Measurements from ENCODE around the gene NRG2. TPM values are rescaled to one million over a fixed set of nuclear protein-coding genes. Genes with fewer than 3 reads are reported as not detected.
A peak's percentile ranks its signal among the peaks of the same experiment; 100 is the strongest.

Gene NRG2
- total RNA-seq, 1 experiment from 2014 or later: 0.59 TPM

- TF ChIP-seq CTCF (IDR thresholded peaks at IDR 0.05; ENCODE audit: insufficient read depth in 1 of 2, low read depth in 1 of 2, low read length in 1 of 2, severe bottlenecking in 1 of 2, unreplicated experiment in 1 of 2): no peak
These were observed 134.3 kb downstream of the NRG2 start for GRCh38 chr5:139908749-139909148.

GRCh38 chr5:139906661-139907060 lies 136.4 kb downstream of the NRG2 start:
- Histone ChIP-seq H3K4me1 (peaks cover 25% of the 10 kb centered on the region), H3K27me3 (replicated peaks; ENCODE audit: control insufficient read depth, insufficient read depth, low read length) (peaks cover 7% of the 10 kb centered on the region), H3K4me3 (ENCODE audit: low read depth, low read length) (no peak overlapping the region), H3K36me3 (ENCODE audit: control insufficient read depth, insufficient read depth, low read length) (no peaks in the 10 kb centered on the region), H3K9me3 (no peaks in the 10 kb centered on the region)
- ChIA-PET CTCF (no interaction called here), POLR2A (no interaction called here)
- BruUV-seq (replicated peaks): no TSS peak
- H3K4me3 Mint-ChIP-seq (ENCODE audit: unreplicated experiment): no peak overlapping the region
- H3K27ac Mint-ChIP-seq (ENCODE audit: unreplicated experiment): no peak overlapping the region
- DNase-seq: no peak
- intact Hi-C loops (cut with micrococcal nuclease; ENCODE audit: unreplicated experiment): no loop called here
- no peaks in the 10 kb centered on the region for H3K4me1 Mint-ChIP-seq (ENCODE audit: low read depth, unreplicated experiment)
- no peaks in the 10 kb centered on the region for H3K9me3 Mint-ChIP-seq (ENCODE audit: unreplicated experiment)
- H3K27me3 Mint-ChIP-seq (ENCODE audit: insufficient read depth, unreplicated experiment): peaks cover 13% of the 10 kb centered on the region
- H3K36me3 Mint-ChIP-seq (ENCODE audit: insufficient read depth, unreplicated experiment): no peaks in the 10 kb centered on the region
- no peak for TF ChIP-seq CTCF (IDR thresholded peaks at IDR 0.05; ENCODE audit: insufficient read depth in 1 of 2, low read depth in 1 of 2, low read length in 1 of 2, severe bottlenecking in 1 of 2, unreplicated experiment in 1 of 2)

More at GRCh38 chr5:139908749-139909148, 134.3 kb downstream of the NRG2 start:
- no peaks in the 10 kb centered on the region for H3K36me3 Mint-ChIP-seq (ENCODE audit: insufficient read depth, unreplicated experiment)
- ChIA-PET POLR2A (no interaction called here), CTCF (no interaction called here)
- H3K27me3 Mint-ChIP-seq (ENCODE audit: insufficient read depth, unreplicated experiment): peaks cover 3% of the 10 kb centered on the region
- no peaks in the 10 kb centered on the region for H3K36me3 ChIP-seq (ENCODE audit: control insufficient read depth, insufficient read depth, low read length)
- no peak overlapping the region for H3K27ac Mint-ChIP-seq (ENCODE audit: unreplicated experiment)
- no peaks in the 10 kb centered on the region for H3K4me1 Mint-ChIP-seq (ENCODE audit: low read depth, unreplicated experiment)
- intact Hi-C loops (cut with micrococcal nuclease; ENCODE audit: unreplicated experiment): no loop called here
- no peak overlapping the region for H3K4me3 Mint-ChIP-seq (ENCODE audit: unreplicated experiment)
- peaks cover 15% of the 10 kb centered on the region for H3K4me1 ChIP-seq
- H3K27me3 ChIP-seq (replicated peaks; ENCODE audit: control insufficient read depth, insufficient read depth, low read length): no peaks in the 10 kb centered on the region; the same call in 1 of the 2 replicates
- no peaks in the 10 kb centered on the region for H3K9me3 ChIP-seq
- no peak overlapping the region for H3K4me3 ChIP-seq (ENCODE audit: low read depth, low read length)
- H3K9me3 Mint-ChIP-seq (ENCODE audit: unreplicated experiment): no peaks in the 10 kb centered on the region
- DNase-seq: no peak
- BruUV-seq (replicated peaks): no TSS peak

- TF ChIP-seq CTCF (IDR thresholded peaks at IDR 0.05; ENCODE audit: insufficient read depth in 1 of 2, low read depth in 1 of 2, low read length in 1 of 2, severe bottlenecking in 1 of 2, unreplicated experiment in 1 of 2): no peak
- ChIA-PET CTCF (interaction anchor here (0.7 to 1.4 kb wide), 2 partner anchors 13 to 64 kb away, joined by 6 read pairs; no protein-coding TSS in a partner anchor), POLR2A (no interaction called here)
- Mint-ChIP-seq H3K4me3 (ENCODE audit: unreplicated experiment) (peak overlapping the region; percentile 49), H3K27ac (ENCODE audit: unreplicated experiment) (no peak overlapping the region), H3K9me3 (ENCODE audit: unreplicated experiment) (no peaks in the 10 kb centered on the region), H3K4me1 (ENCODE audit: low read depth, unreplicated experiment) (no peaks in the 10 kb centered on the region), H3K27me3 (ENCODE audit: insufficient read depth, unreplicated experiment) (peaks cover 16% of the 10 kb centered on the region), H3K36me3 (ENCODE audit: insufficient read depth, unreplicated experiment) (no peaks in the 10 kb centered on the region)
- Histone ChIP-seq H3K4me1 (peaks cover 25% of the 10 kb centered on the region), H3K27me3 (replicated peaks; ENCODE audit: control insufficient read depth, insufficient read depth, low read length) (peaks cover 7% of the 10 kb centered on the region), H3K4me3 (ENCODE audit: low read depth, low read length) (peak overlapping the region; percentile 37), H3K9me3 (no peaks in the 10 kb centered on the region), H3K36me3 (ENCODE audit: control insufficient read depth, insufficient read depth, low read length) (no peaks in the 10 kb centered on the region)
- no TSS peak for BruUV-seq (replicated peaks)
- DNase-seq: no peak
- intact Hi-C loops (cut with micrococcal nuclease; ENCODE audit: unreplicated experiment): no loop called here
These were observed 138.1 kb downstream of the NRG2 start for GRCh38 chr5:139904816-139905661.

All from Caco-2 (cell line).